KMS-11 (cell line): ENCODE results near the gene IL3RA.
"Not testable (repeated sequence)": the region's sequence is repeated elsewhere in the genome, so short reads cannot be mapped to it uniquely, and the experiment has no call there.

Experiments used
- H2AFZ ChIP-seq: fragments of 200-600 bp; sonication (generic); 2 replicates; pipeline ENCODE4 v1.6.1; 2016; ENCODE audit warnings: antibody characterized with exemption, mixed run types, low read depth
- H3K27ac ChIP-seq: fragments of 200-600 bp; sonication (generic); 2 replicates; pipeline ENCODE4 v1.6.1; 2016; ENCODE audit warnings: mild to moderate bottlenecking, mixed run types
- H3K27me3 ChIP-seq: fragments of 200-600 bp; sonication (generic); 2 replicates; pipeline ENCODE4 v1.6.1; 2017; ENCODE audit warnings: mild to moderate bottlenecking, low read depth, mixed run types, moderate library complexity; ENCODE audit not compliant: insufficient read depth
- H3K36me3 ChIP-seq: fragments of 200-600 bp; sonication (generic); 2 replicates; pipeline ENCODE4 v1.6.1; 2017; ENCODE audit warnings: mild to moderate bottlenecking, mixed run types; ENCODE audit not compliant: insufficient read depth
- H3K4me1 ChIP-seq: fragments of 200-600 bp; sonication (generic); 2 replicates; pipeline ENCODE4 v1.6.1; 2016; ENCODE audit warnings: mild to moderate bottlenecking, low read depth, mixed run types; ENCODE audit not compliant: poor library complexity, severe bottlenecking
- H3K4me2 ChIP-seq: fragments of 200-600 bp; sonication (generic); 2 replicates; pipeline ENCODE4 v1.7.0; 2016; ENCODE audit warnings: mild to moderate bottlenecking, mixed run types
- H3K4me3 ChIP-seq: fragments of 200-600 bp; sonication (generic); IDR thresholded peaks from 2 replicates; pipeline ENCODE4 v1.6.1; 2017; ENCODE audit warnings: low read depth, low read length, mixed read lengths; ENCODE audit not compliant: insufficient read depth
- H3K79me2 ChIP-seq: fragments of 200-600 bp; sonication (generic); 2 replicates; pipeline ENCODE4 v1.6.1; 2016; ENCODE audit warnings: low read depth, mixed run types; ENCODE audit not compliant: insufficient read depth
- H3K9ac ChIP-seq: fragments of 200-600 bp; sonication (generic); 2 replicates; pipeline ENCODE4 v1.6.1; 2016; ENCODE audit warnings: mild to moderate bottlenecking, mixed run types
- H4K20me1 ChIP-seq: fragments of 200-600 bp; sonication (generic); 2 replicates; pipeline ENCODE4 v1.6.1; 2016; ENCODE audit warnings: mild to moderate bottlenecking, mixed run types; ENCODE audit not compliant: insufficient read depth
- CTCF ChIP-seq: fragments of 200-600 bp; sonication (generic); conservative IDR thresholded peaks from 2 replicates; pipeline ENCODE4 v1.6.1; 2017; ENCODE audit warnings: low read depth, mild to moderate bottlenecking, antibody characterized with exemption, low read length, moderate library complexity, mixed read lengths

The IL3RA gene

GRCh38 chrX:1359477-1359873, 22.9 kb downstream of the IL3RA start:
- Histone ChIP-seq H3K4me3 (no peak overlapping the region), H3K4me1 (no peaks in the 10 kb centered on the region), H3K4me2 (no peak overlapping the region), H2AFZ (no peak overlapping the region), H3K79me2 (no peaks in the 10 kb centered on the region), H4K20me1 (no peaks in the 10 kb centered on the region), H3K27ac (no peak overlapping the region), H3K9ac (no peak overlapping the region), H3K27me3 (no peaks in the 10 kb centered on the region), H3K36me3 (no peaks in the 10 kb centered on the region)
- no peak for TF ChIP-seq CTCF

GRCh38 chrX:1360171-1360570, 23.6 kb downstream of the IL3RA start:
- Histone ChIP-seq H3K4me1 (no peaks in the 10 kb centered on the region), H3K79me2 (no peaks in the 10 kb centered on the region), H3K4me3 (no peak overlapping the region), H3K36me3 (no peaks in the 10 kb centered on the region), H2AFZ (no peak overlapping the region), H3K9ac (no peak overlapping the region), H3K4me2 (no peak overlapping the region), H3K27ac (no peak overlapping the region), H4K20me1 (no peaks in the 10 kb centered on the region), H3K27me3 (no peaks in the 10 kb centered on the region)
- TF ChIP-seq CTCF, result no peak

- Histone ChIP-seq H3K9ac (no peak overlapping the region), H3K79me2 (no peaks in the 10 kb centered on the region), H3K4me3 (no peak overlapping the region), H2AFZ (no peak overlapping the region), H3K4me1 (no peaks in the 10 kb centered on the region), H3K36me3 (no peaks in the 10 kb centered on the region), H4K20me1 (no peaks in the 10 kb centered on the region), H3K27me3 (no peaks in the 10 kb centered on the region), H3K4me2 (no peak overlapping the region), H3K27ac (no peak overlapping the region)
- no peak for TF ChIP-seq CTCF
These were observed 24.7 kb downstream of the IL3RA start for GRCh38 chrX:1361275-1361674.

- no peak for TF ChIP-seq CTCF
- Histone ChIP-seq H3K9ac (no peak overlapping the region), H4K20me1 (no peaks in the 10 kb centered on the region), H3K4me2 (no peak overlapping the region), H3K27ac (no peak overlapping the region), H3K36me3 (no peaks in the 10 kb centered on the region), H3K4me1 (no peaks in the 10 kb centered on the region), H3K79me2 (no peaks in the 10 kb centered on the region), H2AFZ (no peak overlapping the region), H3K27me3 (no peaks in the 10 kb centered on the region), H3K4me3 (no peak overlapping the region)
These were observed 25.3 kb downstream of the IL3RA start for GRCh38 chrX:1361910-1362309.

GRCh38 chrX:1366363-1366762, 29.8 kb downstream of the IL3RA start:
- not testable (repeated sequence) for H3K79me2 ChIP-seq, H3K4me2 ChIP-seq, H3K36me3 ChIP-seq, H4K20me1 ChIP-seq, H3K9ac ChIP-seq, H2AFZ ChIP-seq, H3K4me3 ChIP-seq, H3K27me3 ChIP-seq, H3K27ac ChIP-seq, H3K4me1 ChIP-seq
